ENCODE data around the gene MRFAP1. TPM values are rescaled to one million over a fixed set of nuclear protein-coding genes. Genes with fewer than 3 reads are reported as not detected.

The MRFAP1 gene
- polyA plus RNA-seq, 1 donor from 2014 or later = 322 TPM

- H3K4me3 ChIP-seq (ENCODE audit: low read length) = no peak overlapping the region
- no peaks in the 10 kb centered on the region for H3K27me3 ChIP-seq (ENCODE audit: insufficient read depth, low read depth, low read length)
- no peak overlapping the region for H2AFZ ChIP-seq (ENCODE audit: low read depth, low read length)
- H3K36me3 ChIP-seq (ENCODE audit: insufficient read depth, low read length) = no peaks in the 10 kb centered on the region
- no peaks in the 10 kb centered on the region for H3K79me2 ChIP-seq (replicated peaks; ENCODE audit: insufficient read depth, low read length)
- no peak overlapping the region for H3K9ac ChIP-seq (ENCODE audit: low read length)
- H3K4me2 ChIP-seq (ENCODE audit: low read length) = no peak overlapping the region
- no peaks in the 10 kb centered on the region for H4K20me1 ChIP-seq (ENCODE audit: insufficient read depth)
- H3K9me3 ChIP-seq (ENCODE audit: low read length) = no peaks in the 10 kb centered on the region
- no peaks in the 10 kb centered on the region for H3K9me2 ChIP-seq (ENCODE audit: insufficient read depth, low read length)
- no peak overlapping the region for H3K27ac ChIP-seq (ENCODE audit: low read length)
- no peaks in the 10 kb centered on the region for H3F3A ChIP-seq (ENCODE audit: insufficient read depth, low read length, poor library complexity, severe bottlenecking)
- TF ChIP-seq SMC3 (conservative IDR thresholded peaks at IDR 0.05; ENCODE audit: poor library complexity) (no peak), TAF1 (IDR thresholded peaks at IDR 0.05; ENCODE audit: low read depth) (no peak), RAD21 (conservative IDR thresholded peaks at IDR 0.05) (no peak), EP300 (conservative IDR thresholded peaks at IDR 0.05; ENCODE audit: poor library complexity, severe bottlenecking) (no peak), REST (IDR thresholded peaks at IDR 0.05; ENCODE audit: borderline replicate concordance) (no peak), MXI1 (conservative IDR thresholded peaks at IDR 0.05; ENCODE audit: poor library complexity, severe bottlenecking) (no peak)
These were observed 47.7 kb downstream of the MRFAP1 start for GRCh38 chr4:6687947-6688878.

GRCh38 chr4:6688879-6689505, 48.5 kb downstream of the MRFAP1 start:
- no peak overlapping the region for H3K27ac ChIP-seq (ENCODE audit: low read length)
- H2AFZ ChIP-seq (ENCODE audit: low read depth, low read length) = no peak overlapping the region
- H3K36me3 ChIP-seq (ENCODE audit: insufficient read depth, low read length) = no peaks in the 10 kb centered on the region
- H3K27me3 ChIP-seq (ENCODE audit: insufficient read depth, low read depth, low read length) = no peaks in the 10 kb centered on the region
- no peaks in the 10 kb centered on the region for H3F3A ChIP-seq (ENCODE audit: insufficient read depth, low read length, poor library complexity, severe bottlenecking)
- no peak overlapping the region for H3K4me3 ChIP-seq (ENCODE audit: low read length)
- H4K20me1 ChIP-seq (ENCODE audit: insufficient read depth) = no peaks in the 10 kb centered on the region
- no peaks in the 10 kb centered on the region for H3K9me3 ChIP-seq (ENCODE audit: low read length)
- H3K9ac ChIP-seq (ENCODE audit: low read length) = no peak overlapping the region
- TF ChIP-seq SMC3 (conservative IDR thresholded peaks at IDR 0.05; ENCODE audit: poor library complexity) = no peak
- TF ChIP-seq EP300 (conservative IDR thresholded peaks at IDR 0.05; ENCODE audit: poor library complexity, severe bottlenecking) = no peak
- no peak for TF ChIP-seq RAD21 (conservative IDR thresholded peaks at IDR 0.05)
- H3K9me2 ChIP-seq (ENCODE audit: insufficient read depth, low read length) = no peaks in the 10 kb centered on the region
- H3K4me2 ChIP-seq (ENCODE audit: low read length) = no peak overlapping the region
- no peaks in the 10 kb centered on the region for H3K79me2 ChIP-seq (replicated peaks; ENCODE audit: insufficient read depth, low read length)

GRCh38 chr4:6689506-6689960, 49.0 kb downstream of the MRFAP1 start:
- Histone ChIP-seq H3K4me2 (ENCODE audit: low read length) (no peak overlapping the region), H3F3A (ENCODE audit: insufficient read depth, low read length, poor library complexity, severe bottlenecking) (no peaks in the 10 kb centered on the region), H3K9ac (ENCODE audit: low read length) (no peak overlapping the region), H2AFZ (ENCODE audit: low read depth, low read length) (no peak overlapping the region), H4K20me1 (ENCODE audit: insufficient read depth) (no peaks in the 10 kb centered on the region), H3K4me3 (ENCODE audit: low read length) (no peak overlapping the region), H3K27me3 (ENCODE audit: insufficient read depth, low read depth, low read length) (no peaks in the 10 kb centered on the region), H3K27ac (ENCODE audit: low read length) (no peak overlapping the region), H3K9me2 (ENCODE audit: insufficient read depth, low read length) (no peaks in the 10 kb centered on the region), H3K9me3 (ENCODE audit: low read length) (no peaks in the 10 kb centered on the region), H3K36me3 (ENCODE audit: insufficient read depth, low read length) (no peaks in the 10 kb centered on the region), H3K79me2 (replicated peaks; ENCODE audit: insufficient read depth, low read length) (no peaks in the 10 kb centered on the region)
- TF ChIP-seq EP300 (conservative IDR thresholded peaks at IDR 0.05; ENCODE audit: poor library complexity, severe bottlenecking) (no peak), EZH2 (IDR thresholded peaks at IDR 0.05; ENCODE audit: borderline replicate concordance, insufficient read depth, low read length, poor library complexity, severe bottlenecking) (no peak), CTCF (IDR thresholded peaks at IDR 0.05; ENCODE audit: poor library complexity, severe bottlenecking) (no peak), MXI1 (conservative IDR thresholded peaks at IDR 0.05; ENCODE audit: poor library complexity, severe bottlenecking) (no peak), POLR2AphosphoS5 (IDR thresholded peaks at IDR 0.05) (no peak), SMC3 (conservative IDR thresholded peaks at IDR 0.05; ENCODE audit: poor library complexity) (no peak), REST (IDR thresholded peaks at IDR 0.05; ENCODE audit: borderline replicate concordance) (no peak), TAF1 (IDR thresholded peaks at IDR 0.05; ENCODE audit: low read depth) (no peak), RAD21 (conservative IDR thresholded peaks at IDR 0.05) (no peak)

Measured in neural cell (in vitro differentiated cells).